Measurements from ENCODE around the gene EMP2. TPM values are rescaled to one million over a fixed set of nuclear protein-coding genes. Genes with fewer than 3 reads are reported as not detected.
A peak's percentile ranks its signal among the peaks of the same experiment; 100 is the strongest.
"Not testable (repeated sequence)": the region's sequence is repeated elsewhere in the genome, so short reads cannot be mapped to it uniquely, and the experiment has no call there.

The EMP2 gene, protein sequence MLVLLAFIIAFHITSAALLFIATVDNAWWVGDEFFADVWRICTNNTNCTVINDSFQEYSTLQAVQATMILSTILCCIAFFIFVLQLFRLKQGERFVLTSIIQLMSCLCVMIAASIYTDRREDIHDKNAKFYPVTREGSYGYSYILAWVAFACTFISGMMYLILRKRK
- total RNA-seq = 53.0 and 72.1 TPM in 2 replicates
- polyA plus RNA-seq (2012) = 50.7 TPM

- peak; percentile 89 for DNase-seq (ENCODE audit: low read depth)
Measured at GRCh38 chr16:10579965-10580882, at the start of gene EMP2. EMP2 (minus strand) TSS chr16:10580598; CDS start chr16:10547617, 32,981 bp downstream.

- no peak for DNase-seq (ENCODE audit: low read depth)
Measured at GRCh38 chr16:10629592-10629963, 49.2 kb upstream of the EMP2 start.

DNA sequence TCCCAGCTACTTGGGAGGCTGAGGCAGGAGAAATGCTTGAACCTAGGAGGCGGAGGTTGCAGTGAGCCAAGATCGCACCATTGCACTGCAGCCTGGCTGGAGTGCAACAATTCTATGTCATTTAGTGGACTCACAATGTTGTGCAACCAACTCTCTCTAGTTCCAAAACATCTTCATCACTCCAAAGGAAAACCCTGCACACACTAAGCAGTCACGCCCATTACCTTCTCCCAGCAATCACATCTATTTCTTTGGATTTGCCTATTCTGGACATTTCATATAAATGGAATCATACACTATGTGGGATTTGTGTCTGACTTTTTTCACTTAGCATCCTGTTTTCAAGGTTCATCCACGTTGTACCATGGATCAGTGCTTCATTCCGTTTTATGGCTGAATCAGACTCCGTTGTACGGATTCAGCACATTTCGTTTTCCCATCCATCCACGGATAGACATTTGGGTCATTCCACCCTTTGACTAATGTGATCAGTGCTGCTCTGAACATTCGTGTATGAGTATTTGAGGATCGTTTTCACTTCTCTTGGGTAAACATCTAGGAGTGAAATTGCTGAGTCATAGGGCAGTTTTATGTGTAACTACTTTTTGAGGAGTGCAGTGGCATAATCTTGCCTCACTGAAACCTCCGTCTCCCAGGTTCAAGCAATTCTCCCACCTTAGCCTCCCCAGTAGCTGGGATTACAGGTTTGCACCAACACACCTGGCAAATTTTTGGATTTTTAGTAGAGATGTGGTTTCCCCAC lies 45.4 kb upstream of the EMP2 start:
- peak; percentile 18 for DNase-seq (ENCODE audit: low read depth)

DNA sequence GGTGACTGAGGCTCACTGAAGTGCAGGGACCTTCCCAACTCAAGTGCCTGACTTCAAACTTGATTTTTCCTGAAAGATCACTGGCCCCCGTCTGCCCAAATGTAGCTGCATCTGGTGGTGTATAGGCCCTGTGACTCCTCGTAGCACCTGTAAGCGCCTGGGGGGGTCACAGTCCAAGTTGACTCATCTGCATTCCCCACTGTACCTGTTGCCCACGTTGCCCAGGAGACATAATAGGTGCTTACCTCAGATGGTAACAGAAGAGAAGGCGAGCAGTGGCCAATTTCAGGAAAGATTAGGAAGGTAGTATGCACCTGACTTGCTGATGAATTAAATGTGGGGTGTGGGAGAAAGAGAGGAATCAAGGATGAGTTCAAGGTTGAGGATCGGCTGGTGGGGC lies 44.1 kb upstream of the EMP2 start:
- DNase-seq (ENCODE audit: low read depth) = no peak

DNA sequence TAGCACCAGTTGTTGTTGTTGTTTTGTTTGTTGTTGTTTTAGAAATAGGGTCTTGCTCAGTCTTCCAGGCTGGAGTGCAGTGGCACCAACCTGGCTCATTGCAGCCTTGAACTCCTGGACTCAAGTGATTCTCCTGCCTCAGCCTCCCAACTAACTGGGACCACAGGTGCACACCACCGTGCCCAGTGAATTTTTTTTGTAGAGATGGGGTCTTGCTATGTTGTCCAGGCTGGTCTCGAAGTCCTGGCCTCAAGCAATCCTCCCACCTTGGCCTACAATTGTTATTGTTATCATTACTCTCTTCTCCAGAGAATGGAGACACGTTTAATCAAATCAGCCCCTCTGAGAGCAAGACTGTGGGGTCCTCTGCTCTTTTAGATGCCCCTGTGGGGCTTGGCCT lies 42.7 kb upstream of the EMP2 start:
- DNase-seq (ENCODE audit: low read depth) = no peak

- DNase-seq (ENCODE audit: low read depth) = peak; percentile 14
Measured at GRCh38 chr16:10622036-10622921, 41.9 kb upstream of the EMP2 start.

GRCh38 chr16:10621216-10621949 lies 41.0 kb upstream of the EMP2 start:
- DNase-seq (ENCODE audit: low read depth) = not testable (repeated sequence)

DNA sequence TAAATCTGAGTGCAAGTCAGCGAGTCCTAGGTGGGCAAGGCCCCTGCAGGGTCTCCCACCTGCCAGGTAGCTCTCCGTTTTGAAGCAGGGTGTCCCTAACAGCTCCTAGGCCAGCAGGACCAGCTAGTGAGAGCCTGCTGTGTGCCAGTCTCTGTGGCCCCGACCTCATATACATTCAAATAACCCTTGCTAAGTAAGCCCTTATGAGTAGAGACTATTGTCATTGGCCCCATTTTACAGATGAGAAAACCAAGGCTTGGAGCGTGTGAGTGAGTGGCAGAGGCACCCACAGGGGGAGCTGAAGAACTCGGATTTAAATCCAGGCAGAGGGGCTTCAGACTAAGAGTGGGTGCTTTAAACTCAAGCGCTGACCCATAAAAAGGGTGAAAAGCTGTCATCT lies 39.7 kb upstream of the EMP2 start:
- DNase-seq (ENCODE audit: low read depth) = no peak

DNA sequence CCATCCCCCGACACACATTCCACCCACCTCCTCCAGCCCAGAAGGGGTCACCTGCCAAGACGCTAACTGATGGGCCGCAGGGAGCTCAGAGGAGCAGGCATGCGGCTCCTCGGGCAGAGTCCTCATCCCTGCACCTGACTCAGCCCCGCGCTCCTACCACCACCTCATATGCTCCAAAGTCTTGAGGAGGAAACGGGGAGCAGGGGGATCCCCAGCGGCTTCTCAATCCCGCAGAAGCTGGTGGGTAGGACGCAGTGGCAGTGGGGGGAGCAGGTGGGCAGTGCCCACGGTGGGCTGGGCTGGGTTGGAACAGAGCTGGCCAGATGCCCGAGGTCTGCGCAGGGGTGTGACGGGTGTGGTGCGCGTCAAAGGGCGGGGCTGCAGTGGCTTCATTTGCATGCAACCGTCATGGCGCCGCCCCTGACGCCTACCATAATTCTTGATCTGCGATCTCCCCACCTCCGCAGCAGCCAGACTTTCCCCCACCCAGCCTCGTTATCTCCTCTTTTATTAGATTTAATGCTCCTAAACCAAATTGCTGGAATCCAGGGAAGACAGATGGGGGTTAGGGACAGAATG lies 39.0 kb upstream of the EMP2 start:
- no peak for DNase-seq (ENCODE audit: low read depth)

- DNase-seq (ENCODE audit: low read depth) = no peak
Measured at GRCh38 chr16:10618710-10619209, 38.4 kb upstream of the EMP2 start.

DNA sequence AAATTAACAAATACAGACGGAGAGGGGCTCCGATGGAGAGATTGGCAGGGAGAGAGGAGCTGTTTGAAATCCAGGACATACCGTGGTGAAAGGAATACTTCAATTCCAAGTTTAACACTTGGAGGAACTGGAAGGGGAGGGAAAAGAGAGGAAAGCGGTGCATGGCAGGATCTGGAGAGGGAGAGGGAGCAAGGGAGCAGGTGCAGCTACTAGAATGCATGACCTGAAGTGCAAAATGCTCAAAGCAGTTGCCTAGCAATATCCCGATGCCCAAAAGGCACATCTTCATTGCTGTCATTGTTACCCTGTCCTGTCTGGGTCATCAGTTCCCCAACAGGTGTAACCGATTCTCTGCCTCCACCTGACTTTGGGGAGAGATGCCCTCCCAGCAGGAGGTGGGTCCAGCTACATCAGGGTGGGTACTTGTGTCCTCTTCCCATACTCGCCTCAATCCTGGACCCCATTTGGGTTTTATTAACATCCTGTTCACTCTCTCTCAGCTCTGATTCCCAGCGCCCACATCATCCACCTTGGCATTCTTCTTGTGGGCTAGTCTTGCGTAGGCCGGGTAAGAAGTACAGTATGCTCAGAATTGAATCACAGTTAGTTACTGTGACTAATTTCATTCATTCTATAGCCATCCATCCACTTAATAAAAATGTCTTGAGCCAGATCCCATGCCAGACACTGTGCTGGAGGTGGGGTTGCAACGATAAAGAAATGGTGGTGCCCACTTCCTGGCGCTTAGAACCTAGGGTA lies 37.4 kb upstream of the EMP2 start:
- no peak for DNase-seq (ENCODE audit: low read depth)

DNA sequence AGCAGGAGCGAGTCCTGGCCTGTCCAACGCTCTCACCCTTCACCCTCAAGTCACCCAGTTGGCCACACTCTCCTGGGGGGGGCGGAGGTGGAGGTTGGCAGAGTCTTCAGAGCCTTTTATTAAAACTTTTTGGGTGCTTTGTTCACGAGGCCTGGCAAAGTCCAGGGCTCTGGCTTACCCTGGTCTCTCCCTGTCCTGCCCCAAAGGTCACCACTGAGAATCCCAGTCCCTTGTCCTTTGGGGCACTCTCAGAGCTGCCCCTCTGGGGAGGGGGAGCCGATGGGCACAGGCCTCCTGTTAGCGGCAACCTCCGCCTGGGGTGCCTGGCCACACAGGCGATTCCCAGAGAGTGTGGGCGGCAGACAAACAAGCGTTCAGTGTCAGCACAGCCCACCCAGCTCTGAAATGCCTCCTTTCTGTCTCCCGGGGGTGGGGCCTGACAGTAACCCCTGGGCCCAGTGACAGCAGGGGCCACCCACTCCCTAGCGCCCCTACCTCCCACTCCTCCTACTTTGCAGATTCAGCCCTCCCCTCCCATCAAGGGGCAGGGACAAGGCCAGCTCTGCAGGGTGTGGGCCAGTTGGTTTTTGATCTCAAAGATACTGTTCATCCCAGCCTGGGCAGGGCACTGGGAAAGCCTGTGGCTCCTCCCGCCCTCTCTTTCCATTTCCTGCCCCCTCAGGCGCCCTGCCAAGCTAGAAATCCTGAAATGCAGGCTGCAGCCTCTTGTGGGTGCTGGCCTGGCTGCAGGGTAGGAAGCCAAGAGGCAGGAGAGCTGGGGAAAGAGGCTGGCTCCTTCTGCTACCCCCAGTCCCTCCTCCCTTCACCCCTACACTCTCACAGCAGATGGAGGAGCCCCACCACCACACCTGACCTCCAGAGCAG lies 36.6 kb upstream of the EMP2 start:
- peak; percentile 74 for DNase-seq (ENCODE audit: low read depth)

GRCh38 chr16:10616419-10616755 lies 36.0 kb upstream of the EMP2 start:
- no peak for DNase-seq (ENCODE audit: low read depth)

- DNase-seq (ENCODE audit: low read depth) = no peak
Measured at GRCh38 chr16:10614685-10615084, 34.3 kb upstream of the EMP2 start.

- DNase-seq (ENCODE audit: low read depth) = no peak
Measured at GRCh38 chr16:10613785-10614485, 33.5 kb upstream of the EMP2 start.

GRCh38 chr16:10612649-10613179 lies 32.3 kb upstream of the EMP2 start:
- DNase-seq (ENCODE audit: low read depth) = no peak

DNA sequence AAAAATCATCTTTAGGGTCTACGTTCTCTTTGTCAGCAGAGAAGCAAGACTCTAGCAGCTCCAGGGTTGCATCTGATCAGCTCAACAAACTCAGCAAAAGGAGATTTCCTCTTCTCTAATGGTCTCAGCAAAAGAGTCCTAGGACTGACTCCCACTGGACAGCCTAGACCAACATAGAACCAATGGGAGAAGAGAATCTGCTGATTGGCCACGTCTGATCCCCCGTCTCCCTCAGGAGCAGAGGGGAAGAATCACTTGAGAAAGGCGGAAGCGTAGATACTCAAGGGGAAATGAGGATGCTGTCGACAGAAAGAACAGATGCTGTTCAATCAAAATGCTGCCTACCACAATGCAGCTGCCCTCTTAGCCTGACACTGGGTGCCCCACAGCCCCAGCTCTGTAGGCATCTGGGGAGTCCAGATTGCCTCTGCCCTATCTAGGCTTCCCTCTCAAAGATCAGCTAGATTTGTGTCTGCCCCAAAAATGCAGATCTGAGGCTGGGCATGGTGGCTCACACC lies 31.5 kb upstream of the EMP2 start:
- DNase-seq (ENCODE audit: low read depth) = no peak
